HG03442 (cell line): ENCODE measurements around the gene SARDH.

Experiments
- ATAC-seq: cut with Tn5 transposase; IDR thresholded peaks from one replicate; pipeline ENCODE4 v1.9.1; 2021; ENCODE audit warnings: mild to moderate bottlenecking, moderate library complexity; ENCODE audit not compliant: unreplicated experiment

The SARDH gene

GRCh38 chr9:133716564-133717112 is 21.5 kb downstream of the SARDH start:
- no peak for ATAC-seq

GRCh38 chr9:133715866-133716563 is 22.1 kb downstream of the SARDH start:
- no peak for ATAC-seq

DNA sequence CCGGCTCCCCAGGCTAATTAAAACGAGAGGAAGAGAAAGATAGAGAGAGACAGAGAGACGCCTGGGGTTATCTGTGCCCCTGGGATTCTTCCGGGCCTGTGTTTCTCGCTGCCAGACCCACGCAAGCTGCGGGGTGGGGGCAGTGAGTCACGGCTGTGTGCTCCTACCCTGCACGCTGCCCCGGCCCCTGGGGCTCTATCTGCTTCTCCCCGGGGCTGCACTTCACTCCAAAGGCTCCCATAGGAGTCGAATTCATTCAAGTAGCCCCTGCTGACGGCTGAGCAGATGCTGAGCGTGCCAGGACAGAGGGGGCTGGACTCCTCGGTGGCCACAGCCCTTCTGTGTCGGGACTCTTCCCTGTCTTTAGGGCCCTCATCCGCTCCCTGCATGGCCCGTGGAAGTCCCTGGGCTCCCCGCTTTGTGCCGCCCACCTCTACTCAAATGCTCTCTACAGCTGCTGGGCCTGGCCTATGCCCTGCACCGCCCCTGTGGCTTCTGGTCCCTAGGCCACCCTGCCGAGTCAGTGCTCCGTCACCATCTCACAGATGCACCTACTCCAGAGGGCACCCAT is 22.8 kb downstream of the SARDH start:
- no peak for ATAC-seq

DNA sequence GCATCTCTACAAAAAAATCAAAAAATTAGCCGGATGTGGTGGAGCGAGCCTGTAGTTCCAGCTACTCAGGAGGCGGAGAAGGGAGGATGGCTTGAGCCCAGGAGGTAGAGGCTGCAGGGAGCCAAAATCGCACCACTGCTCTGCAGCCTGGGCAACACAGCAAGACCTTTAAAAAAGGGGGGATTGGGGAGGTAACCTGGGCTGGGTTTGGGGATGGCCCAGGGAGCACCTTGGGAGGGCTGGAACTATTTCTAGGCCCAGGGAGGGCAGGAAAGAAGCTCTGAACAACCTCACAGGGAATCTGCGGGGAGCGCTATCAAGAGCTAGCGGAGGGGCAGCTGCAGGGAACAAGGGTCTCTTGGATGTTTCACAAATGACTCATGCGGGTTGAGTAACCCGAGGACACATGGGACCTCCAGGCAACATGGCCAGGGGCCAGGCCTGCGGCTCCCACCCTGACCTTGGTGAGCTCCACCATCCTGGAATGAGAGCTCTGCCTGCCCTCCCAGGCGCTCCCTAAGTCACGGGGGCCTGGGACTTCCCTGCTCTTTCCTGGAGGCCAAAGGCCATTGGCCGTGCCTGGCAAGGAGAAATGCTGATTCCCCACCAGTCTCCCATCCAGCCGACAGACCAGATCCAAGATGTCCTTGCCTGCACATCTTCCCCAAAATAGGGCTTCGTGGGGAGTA is 23.4 kb downstream of the SARDH start:
- ATAC-seq = no peak

- ATAC-seq = no peak
Measured at GRCh38 chr9:133713960-133714495, 24.1 kb downstream of the SARDH start.

- no peak for ATAC-seq
Measured at GRCh38 chr9:133713150-133713959, 24.8 kb downstream of the SARDH start.

DNA sequence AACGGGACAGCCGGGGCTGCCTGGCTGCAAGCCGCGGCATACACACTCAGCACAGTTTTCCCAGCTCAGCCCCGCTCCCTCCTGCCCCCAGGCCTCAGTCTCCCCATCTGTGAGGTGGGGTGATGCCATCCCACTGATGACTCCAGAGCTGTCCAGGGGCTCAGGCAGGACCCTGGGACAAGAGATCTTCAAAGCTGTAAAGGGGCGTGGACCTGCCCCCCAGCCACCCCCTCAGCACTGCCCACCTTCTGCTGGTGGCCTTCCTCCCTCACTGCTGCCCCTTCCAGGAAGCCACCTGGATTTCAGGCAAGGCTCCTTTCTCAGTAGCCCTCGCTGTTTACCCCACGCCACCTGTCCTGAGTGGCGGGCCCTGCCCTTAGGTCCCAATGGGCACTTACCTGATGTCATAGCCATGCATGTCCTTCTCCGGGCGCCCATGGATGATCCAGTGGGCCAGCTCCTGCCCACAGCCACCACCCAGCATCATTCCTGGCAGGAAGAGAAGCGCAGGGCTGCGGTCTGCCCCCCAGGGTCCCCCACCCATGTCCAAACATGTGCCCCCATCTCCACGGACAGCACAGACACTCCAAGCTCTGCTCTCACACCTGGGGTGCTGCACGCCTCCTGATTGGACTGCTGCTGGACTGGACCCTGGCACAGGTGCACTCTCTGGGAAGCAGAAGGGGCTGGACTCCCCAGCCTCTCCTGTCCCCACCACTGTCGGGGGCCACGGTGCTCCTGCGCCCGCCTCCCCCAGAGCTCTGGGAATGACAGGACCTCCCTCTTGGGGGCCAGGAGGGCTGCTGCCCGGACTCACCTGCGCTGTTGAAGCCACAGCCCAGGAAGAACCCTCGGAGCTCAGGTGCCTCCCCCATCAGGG is 25.7 kb downstream of the SARDH start:
- ATAC-seq = no peak

GRCh38 chr9:133711428-133712220 is 26.5 kb downstream of the SARDH start:
- ATAC-seq = no peak

GRCh38 chr9:133710661-133711427 is 27.3 kb downstream of the SARDH start:
- ATAC-seq = no peak

DNA sequence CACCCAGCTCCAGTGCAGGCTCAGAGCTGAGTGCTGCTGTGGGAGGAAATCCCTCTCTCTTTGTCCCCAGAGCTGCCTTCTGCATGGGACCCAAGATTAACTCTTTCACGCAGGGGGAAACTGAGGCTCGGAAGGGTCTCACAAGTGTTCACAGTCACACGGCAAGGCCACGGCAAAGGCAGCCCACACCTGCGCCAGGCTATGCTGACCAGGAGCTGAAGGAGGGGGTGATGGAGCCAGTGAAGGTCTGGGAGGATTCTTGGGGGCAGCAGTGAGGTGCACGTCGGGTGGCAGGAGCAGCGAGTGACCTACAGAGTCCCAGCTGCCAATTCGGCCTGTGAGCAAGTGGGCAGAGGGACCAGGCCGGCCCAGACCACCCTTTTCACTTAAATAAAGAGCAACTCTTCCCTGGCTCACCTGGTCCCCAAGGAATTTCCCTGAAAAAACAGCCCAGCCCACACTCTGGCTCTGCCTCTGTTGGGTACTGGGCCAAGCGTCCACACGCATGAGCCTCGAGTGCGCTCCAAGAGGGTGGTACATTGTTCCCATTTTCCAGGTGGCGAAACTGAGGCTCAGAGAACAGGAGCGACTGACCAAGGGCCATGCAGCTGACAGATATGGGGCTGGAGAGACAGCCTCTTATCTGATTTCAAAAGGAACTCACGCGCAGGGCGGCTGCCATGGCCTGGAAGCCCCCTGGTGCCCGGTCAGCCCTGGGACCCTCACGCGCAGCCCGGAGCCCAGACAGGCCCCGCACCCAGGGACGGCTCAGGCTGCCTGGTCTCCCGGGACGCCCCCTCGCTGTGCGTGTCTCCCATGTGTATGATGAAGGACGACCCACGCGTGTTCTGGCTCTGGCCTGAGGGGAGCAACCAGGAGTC is 28.2 kb downstream of the SARDH start:
- no peak for ATAC-seq

DNA sequence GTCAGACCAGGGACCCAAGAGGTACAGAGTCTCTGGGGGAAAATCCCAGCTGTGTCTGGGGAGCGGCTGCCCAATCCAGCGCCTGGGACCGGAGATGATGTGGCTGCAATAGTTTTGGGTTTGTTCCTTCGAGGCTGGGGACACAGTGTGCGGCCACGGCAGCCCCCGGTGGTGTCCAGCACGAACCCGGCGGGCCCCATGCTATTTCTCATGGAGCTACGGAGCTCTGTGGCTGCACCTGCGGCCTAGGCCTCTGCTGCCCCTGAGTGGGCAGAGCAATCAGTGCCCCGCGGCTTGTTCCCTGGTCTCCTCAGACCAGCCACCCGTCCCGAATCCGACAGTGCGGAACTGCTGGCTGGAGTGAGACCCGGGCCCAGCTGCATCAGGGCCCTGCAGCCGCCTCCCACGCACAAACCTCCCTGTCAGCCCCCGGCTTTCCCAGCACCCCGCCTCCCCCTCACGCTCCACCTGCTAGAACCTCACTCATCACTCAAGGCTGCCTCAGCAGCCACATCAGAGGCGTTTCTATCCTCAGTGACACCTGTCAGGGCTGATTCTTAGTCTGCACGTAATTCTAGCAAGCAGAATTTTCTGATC is 29.0 kb downstream of the SARDH start:
- ATAC-seq = no peak

DNA sequence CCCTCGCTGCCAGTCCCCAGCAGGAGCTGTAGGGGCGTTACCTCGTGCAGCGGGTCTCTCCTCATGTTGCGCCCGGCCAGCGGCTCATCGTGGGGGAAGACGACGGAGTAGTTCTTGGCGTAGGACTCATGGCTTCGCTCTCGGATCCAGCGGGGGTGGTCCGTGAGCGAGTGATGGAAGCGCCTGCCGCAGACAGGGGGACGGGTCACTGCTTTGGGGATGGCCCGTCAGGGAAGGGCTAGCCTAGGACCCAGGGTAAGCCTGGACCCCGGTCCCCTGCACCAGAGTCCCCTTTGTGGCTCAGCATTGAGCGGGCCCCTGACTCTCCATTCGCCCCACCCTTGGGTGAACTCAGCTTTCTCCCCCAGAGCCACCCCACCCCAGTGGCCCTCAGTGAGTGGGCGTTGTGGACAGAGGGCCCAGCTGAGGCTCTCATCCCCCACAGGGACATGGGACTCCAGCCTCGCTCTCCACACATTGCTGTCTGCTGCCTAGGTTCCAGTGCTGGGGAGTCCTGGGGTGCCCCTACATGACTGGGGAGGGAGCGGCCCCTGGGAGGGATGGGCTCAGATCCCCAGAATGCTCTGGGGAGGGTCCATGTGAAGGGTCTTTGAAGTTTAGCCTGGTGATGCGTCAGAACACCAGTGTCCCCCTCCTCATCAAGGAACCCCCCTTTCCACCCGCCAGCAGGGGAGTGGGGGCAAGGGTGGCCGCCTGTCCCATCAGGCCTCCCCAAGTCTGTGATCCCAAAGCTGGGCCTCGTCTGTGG is 29.7 kb downstream of the SARDH start:
- no peak for ATAC-seq

DNA sequence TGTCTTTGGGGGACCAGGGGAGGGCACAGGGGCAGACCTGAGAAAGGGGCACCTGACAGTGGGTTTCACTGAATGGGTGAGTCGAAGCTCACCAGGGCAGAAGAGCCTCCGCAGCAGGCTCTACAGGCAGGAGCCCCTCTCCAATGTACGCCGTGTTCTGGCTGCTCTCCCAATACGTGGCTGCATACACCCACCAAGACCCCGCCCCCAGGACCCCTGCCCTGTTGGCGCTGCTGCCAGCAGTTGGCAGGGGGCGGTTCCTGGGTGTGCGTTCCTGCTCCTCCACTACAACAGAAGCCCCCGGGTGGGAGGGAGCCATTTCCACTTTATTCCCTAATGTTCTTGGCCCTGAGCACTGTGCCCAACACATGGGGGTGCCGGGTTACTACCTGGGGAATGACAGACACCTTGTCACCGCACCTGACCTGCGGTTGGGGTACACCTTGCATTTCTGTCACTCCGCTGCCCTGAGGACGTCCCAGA is 30.3 kb downstream of the SARDH start:
- no peak for ATAC-seq

DNA sequence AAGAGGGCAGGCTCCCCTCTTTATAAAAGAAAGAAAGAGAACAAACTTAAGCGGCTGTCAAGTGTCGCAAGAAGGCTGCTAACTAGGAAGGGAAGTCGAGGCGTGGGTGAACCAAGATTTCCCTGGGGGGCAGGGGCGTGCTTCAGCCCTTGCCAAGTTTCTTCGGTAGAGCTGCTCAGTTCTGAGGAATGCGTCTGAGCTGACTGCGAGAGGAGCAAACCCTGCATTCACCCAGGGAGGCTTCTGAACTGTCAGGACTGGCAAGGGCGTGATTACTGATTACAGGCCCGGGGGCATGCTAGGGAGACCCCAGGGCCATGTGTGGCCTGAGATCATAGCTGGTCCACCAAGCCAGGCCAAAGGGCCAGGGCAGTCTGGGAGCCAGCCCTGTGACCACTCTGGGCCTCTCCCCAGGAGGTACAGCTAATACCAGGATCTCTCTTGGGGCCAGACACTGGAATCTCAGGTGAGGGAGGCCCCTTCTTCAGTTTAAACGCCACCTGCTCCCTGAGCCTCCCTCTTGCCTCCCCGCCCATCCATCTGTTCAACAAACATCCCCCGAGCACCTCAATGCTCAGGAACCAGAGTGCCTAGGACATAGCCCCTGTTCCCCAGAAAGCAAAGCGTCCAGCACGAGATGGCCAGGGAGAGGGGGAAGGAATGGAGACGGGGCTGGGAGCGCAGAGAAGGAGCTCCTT is 30.9 kb downstream of the SARDH start:
- no peak for ATAC-seq

- no peak for ATAC-seq
Measured at GRCh38 chr9:133706307-133707050, 31.7 kb downstream of the SARDH start.
